Subcutaneous abdominal adipose tissue (tissue), 5 donors: ENCODE data around the gene CYBC1.

Experiments used
- H3K27ac ChIP-seq: one replicate; pipeline ENCODE4 v1.7.0; 2013; ENCODE audit warnings: low read depth, mild to moderate bottlenecking, inconsistent platforms, low read length, moderate library complexity
- H3K27me3 ChIP-seq, 5 donors: one replicate each; pipeline ENCODE4 v1.7.0; 2013; ENCODE audit warnings: low read length in 5 of 5, inconsistent platforms in 1 of 5; ENCODE audit not compliant: control insufficient read depth in 5 of 5, insufficient read depth in 4 of 5
- H3K36me3 ChIP-seq, 5 donors: one replicate each; pipeline ENCODE4 v1.7.0; 2013; ENCODE audit warnings: low read length in 5 of 5; ENCODE audit not compliant: control insufficient read depth in 5 of 5, insufficient read depth in 5 of 5
- H3K4me1 ChIP-seq, 5 donors: one replicate each; pipeline ENCODE4 v1.7.0; 2013; ENCODE audit warnings: low read length in 5 of 5, mild to moderate bottlenecking in 3 of 5, moderate library complexity in 1 of 5; ENCODE audit not compliant: control insufficient read depth in 5 of 5, insufficient read depth in 5 of 5
- H3K4me3 ChIP-seq, 5 donors: one replicate each; pipeline ENCODE4 v1.7.0; 2013; ENCODE audit warnings: low read length in 5 of 5, low read depth in 1 of 5
- H3K9ac ChIP-seq, 5 donors: one replicate each; pipeline ENCODE4 v1.7.0; 2013; ENCODE audit warnings: low read length in 5 of 5, mild to moderate bottlenecking in 4 of 5, moderate library complexity in 3 of 5
- H3K9me3 ChIP-seq, 5 donors: one replicate each; pipeline ENCODE4 v1.7.0; 2013; ENCODE audit warnings: low read length in 5 of 5; ENCODE audit not compliant: control insufficient read depth in 5 of 5
- donor health status: healthy.
- donor health status: healthy.
- donor health status: healthy.
- donor health status: healthy.
- donor health status: healthy.

The CYBC1 gene

DNA sequence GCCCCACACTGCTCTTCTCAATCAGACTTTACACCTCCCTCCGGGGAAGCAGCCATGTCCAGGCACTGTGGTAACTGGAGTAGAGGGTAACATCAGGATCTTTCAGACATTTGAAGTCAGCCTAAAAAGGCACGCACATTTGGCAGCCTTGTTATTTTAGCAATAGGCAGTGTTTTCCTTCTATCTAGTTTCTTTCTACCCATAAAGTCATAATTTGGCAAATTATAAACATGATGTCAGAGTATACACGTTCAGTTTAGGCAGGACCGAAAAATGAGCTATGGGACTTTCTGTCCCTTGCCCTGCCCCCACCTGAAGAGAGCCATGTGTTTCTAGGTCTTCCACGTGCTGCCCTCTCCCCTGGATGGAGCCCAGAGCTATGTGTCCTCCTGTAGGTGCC, 29.1 kb upstream of the CYBC1 start:
- Histone ChIP-seq H3K27ac (peak overlapping the region; percentile 90), H3K4me3 (no peak overlapping the region), H3K9ac (peak overlapping the region in 2 of 5 donors; percentile 21 to 48), H3K27me3 (no peaks in the 10 kb centered on the region), H3K4me1 (peaks cover 0 to 26% (median 25%) of the 10 kb centered on the region in 5 donors), H3K9me3 (no peaks in the 10 kb centered on the region), H3K36me3 (peaks cover 0 to 90% (median 68%) of the 10 kb centered on the region in 5 donors)

DNA sequence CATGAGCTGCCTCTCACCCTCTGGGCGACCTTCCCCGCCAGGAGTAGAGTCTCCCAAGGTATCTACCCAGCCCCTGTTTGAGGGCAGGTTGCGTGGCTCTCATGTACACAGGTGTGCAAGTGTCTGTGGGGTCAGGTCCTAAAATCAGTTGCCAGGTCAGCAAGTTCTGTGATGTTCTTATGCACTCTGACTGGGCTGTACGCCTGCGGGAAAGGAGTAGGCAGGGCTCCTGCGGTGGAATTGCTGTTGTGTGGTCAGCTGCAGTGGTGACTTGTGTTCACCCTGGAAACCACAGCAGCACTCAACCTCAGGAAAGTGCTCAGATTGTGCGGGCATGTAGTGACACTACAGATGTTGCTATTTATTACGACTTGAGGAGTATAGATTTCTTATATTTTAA, 27.4 kb upstream of the CYBC1 start:
- H3K36me3 ChIP-seq = peaks cover 0 to 77% (median 56%) of the 10 kb centered on the region in 5 donors

DNA sequence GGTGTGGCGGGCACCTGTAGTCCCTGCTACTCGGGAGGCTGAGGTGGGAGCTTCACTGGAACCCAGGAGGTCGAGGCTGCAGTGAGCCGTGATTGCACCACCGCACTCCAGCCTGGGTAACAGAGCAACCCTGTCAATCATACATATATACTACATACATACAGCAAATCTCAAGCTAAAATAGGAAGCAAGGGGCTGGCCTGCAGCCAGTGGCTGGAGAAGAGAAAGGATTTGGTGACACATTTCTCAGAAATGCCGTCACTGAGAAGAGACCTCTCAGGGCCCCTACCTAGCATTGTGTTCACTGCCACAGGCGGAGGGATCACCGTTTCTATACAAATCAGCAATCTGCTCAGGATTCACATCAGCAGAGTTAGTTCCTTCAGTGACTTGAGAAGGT, 24.9 kb upstream of the CYBC1 start:
- H3K9ac ChIP-seq = no peak overlapping the region
- no peak overlapping the region for H3K27ac ChIP-seq
- H3K4me1 ChIP-seq = peaks cover 0 to 35% (median 27%) of the 10 kb centered on the region in 5 donors
- H3K27me3 ChIP-seq = no peaks in the 10 kb centered on the region
- peaks cover 0 to 67% (median 46%) of the 10 kb centered on the region in 5 donors for H3K36me3 ChIP-seq
- H3K4me3 ChIP-seq = no peak overlapping the region
- no peaks in the 10 kb centered on the region for H3K9me3 ChIP-seq

More for the DNA sequence above, 27.4 kb upstream of the CYBC1 start:
- no peak overlapping the region for H3K4me3 ChIP-seq
- H3K9ac ChIP-seq = no peak overlapping the region
- no peak overlapping the region for H3K27ac ChIP-seq
- peaks cover 0 to 35% (median 28%) of the 10 kb centered on the region in 5 donors for H3K4me1 ChIP-seq
- H3K27me3 ChIP-seq = no peaks in the 10 kb centered on the region
- H3K9me3 ChIP-seq = no peaks in the 10 kb centered on the region

DNA sequence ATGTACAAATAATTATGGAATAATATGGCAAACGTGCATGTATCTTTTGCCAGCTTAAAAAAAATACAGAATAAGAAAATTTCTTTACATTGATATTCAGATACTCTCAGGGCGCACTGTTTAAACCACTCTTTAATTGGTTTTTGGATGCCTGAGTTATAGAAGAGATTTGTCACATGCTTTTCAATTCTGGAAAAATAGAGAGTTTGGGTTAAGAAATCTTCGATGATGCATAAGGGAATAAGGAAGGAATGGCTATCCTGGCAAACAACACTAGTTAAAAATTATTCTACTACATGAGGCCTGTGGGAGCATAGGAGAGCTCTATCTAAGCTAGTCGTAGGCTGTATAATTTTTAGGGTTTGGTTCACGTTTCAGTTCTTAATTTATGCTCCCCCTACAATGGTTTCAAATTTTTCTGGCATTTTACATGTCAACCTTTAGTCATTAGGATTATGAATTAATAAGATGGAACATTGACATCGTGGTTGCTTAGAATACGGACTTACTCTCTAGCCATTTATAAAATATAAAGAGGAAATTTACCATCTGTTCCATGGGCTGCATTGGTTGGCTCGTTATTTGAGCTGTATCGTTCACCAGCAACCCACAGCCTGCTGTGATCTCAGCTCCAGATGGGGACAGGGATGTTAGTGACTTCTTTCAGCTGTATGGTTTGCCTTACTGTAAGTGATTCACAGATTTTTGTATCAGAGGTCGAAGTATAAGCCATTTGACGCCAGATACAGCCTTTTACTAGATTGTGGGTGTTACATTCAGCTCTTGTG, 23.9 kb upstream of the CYBC1 start:
- Histone ChIP-seq H3K4me1 (peaks cover 0 to 24% (median 17%) of the 10 kb centered on the region in 5 donors), H3K4me3 (no peak overlapping the region), H3K27ac (no peak overlapping the region), H3K9me3 (no peaks in the 10 kb centered on the region), H3K36me3 (peaks cover 0 to 62% (median 41%) of the 10 kb centered on the region in 5 donors), H3K27me3 (no peaks in the 10 kb centered on the region), H3K9ac (no peak overlapping the region)

DNA sequence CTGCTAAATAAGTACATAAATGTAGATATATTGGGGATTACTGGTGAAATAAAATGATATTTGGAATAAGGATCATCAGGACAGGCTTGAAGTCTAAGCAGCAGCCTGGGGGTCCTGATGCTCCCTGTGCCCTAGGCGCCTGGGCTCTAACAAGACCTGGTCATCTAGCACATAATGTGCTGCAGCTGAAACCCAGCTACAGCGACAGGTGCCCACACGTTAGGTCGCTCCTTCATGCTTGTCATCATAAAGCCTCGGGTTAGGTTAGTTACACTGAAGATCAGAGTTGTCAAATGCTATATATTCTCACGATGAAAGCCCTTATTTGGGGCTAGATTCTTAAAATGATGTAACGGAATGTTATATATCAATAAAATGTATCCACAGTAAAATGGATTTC, 19.5 kb upstream of the CYBC1 start:
- H3K9me3 ChIP-seq = no peaks in the 10 kb centered on the region
- peaks cover 8 to 66% (median 46%) of the 10 kb centered on the region in 5 donors for H3K36me3 ChIP-seq
- peaks cover 0 to 13% (median 3%) of the 10 kb centered on the region in 5 donors for H3K4me1 ChIP-seq
- H3K9ac ChIP-seq = no peak overlapping the region
- H3K27ac ChIP-seq = no peak overlapping the region
- H3K4me3 ChIP-seq = no peak overlapping the region
- H3K27me3 ChIP-seq = no peaks in the 10 kb centered on the region

DNA sequence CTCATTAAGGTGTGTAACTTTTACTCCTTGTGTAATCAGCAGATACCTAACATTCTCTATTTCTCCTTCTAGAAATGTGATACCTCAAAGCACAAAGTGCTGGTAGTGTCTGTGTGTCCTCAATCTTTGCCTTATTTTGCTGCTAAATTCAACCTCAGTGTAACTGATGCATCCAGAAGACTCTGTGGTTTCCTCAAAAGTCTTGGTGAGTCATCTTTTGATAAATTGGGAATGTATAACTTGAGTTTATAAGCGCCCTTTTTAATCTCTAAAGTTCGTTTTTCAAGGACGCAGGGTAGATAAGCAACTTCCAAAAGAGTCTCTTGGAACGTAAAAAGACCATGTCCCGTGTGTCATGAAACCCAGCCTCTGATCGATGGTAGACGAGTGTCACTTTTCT, 18.1 kb upstream of the CYBC1 start:
- Histone ChIP-seq H3K4me1 (peaks cover 2 to 12% (median 4%) of the 10 kb centered on the region in 5 donors), H3K9ac (no peak overlapping the region), H3K27me3 (no peaks in the 10 kb centered on the region), H3K4me3 (no peak overlapping the region), H3K27ac (no peak overlapping the region), H3K9me3 (no peaks in the 10 kb centered on the region), H3K36me3 (peaks cover 8 to 72% (median 51%) of the 10 kb centered on the region in 5 donors)

DNA sequence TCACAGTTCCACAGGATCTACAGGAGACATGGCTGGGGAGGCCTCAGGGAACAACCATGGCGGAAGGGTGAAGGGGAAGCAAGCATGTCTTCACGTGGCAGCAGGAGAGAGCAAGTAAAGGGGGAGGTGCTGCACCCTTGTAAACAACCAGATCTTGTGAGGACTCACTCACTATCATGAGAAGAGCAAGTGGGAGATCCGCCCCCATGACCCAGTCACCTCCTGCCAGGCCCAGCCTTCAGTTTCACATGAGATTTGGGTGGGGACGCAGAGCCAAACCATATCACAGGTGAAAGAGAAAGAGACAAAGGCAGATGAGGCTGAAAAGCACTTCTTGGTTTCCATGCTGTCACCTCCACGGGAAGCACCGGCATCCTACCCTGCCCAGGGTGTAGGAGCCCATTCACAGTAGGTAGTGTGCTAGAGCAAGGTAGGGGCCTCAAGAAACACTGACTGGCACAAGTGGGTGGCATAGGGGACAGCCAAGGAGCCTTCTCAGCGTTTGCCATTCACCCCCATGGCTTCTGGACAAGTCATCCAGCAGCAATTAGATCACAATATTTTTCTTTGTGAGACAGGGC, 14.6 kb upstream of the CYBC1 start:
- Histone ChIP-seq H3K4me3 (no peak overlapping the region), H3K9me3 (no peaks in the 10 kb centered on the region), H3K27ac (no peak overlapping the region), H3K9ac (no peak overlapping the region), H3K27me3 (no peaks in the 10 kb centered on the region), H3K36me3 (peaks cover 8 to 92% (median 67%) of the 10 kb centered on the region in 5 donors), H3K4me1 (peaks cover 2 to 15% (median 6%) of the 10 kb centered on the region in 5 donors)

DNA sequence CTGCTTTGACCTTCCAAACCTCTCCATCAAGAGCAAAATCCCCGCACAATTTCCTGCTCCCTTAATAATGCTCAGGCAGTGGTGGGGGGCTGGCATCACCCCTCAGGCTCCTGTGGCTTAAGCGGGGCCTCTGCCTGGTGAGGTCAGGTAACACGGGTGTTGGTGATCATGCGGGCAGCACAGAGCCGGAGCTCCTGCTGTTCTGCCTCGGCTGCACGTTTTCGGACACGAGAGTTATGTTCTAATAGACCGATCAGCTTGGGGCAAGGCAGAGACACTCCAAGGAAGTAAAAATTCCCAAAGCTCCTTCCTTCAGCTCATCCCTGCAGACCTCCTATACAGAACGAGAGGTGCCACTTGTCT, 14.0 kb upstream of the CYBC1 start:
- H3K27ac ChIP-seq = no peak overlapping the region
- H3K9me3 ChIP-seq = no peaks in the 10 kb centered on the region
- H3K4me1 ChIP-seq = peaks cover 2 to 18% (median 10%) of the 10 kb centered on the region in 5 donors
- H3K4me3 ChIP-seq = no peak overlapping the region
- no peak overlapping the region for H3K9ac ChIP-seq
- H3K27me3 ChIP-seq = no peaks in the 10 kb centered on the region
- H3K36me3 ChIP-seq = peaks cover 8 to 91% (median 65%) of the 10 kb centered on the region in 5 donors

DNA sequence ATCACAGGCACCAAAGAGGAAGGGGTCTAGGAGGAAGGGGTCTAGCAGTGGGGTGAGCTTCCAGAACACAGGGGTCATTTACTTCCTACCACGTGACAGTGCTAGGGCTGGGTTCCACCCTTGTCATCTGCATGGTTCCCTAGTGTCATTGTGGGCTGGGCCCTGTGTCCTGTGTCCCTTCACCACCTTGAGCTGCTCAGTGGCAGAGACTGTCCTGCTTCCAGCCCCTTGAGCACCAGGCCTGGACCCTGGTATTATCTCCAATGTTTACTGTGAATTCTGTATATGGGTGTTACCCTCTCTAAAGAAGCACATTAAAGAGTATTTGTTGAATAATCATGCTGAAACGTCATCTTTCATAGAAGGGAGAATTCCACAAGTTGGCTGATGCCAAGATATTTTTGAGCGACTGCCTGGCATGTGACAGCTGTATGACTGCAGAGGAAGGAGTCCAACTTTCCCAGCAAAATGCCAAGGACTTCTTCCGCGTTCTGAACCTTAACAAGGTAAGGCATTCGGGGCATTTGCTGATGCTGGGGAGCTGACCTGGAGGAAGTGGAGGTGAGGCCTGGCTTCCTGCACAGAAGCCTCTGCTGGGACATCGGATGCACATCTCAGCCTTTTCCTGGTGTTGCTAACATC, 13.5 kb upstream of the CYBC1 start:
- Histone ChIP-seq H3K27ac (peak overlapping the region; percentile 44), H3K9ac (no peak overlapping the region), H3K9me3 (no peaks in the 10 kb centered on the region), H3K4me3 (no peak overlapping the region), H3K36me3 (peaks cover 8 to 86% (median 61%) of the 10 kb centered on the region in 5 donors), H3K27me3 (no peaks in the 10 kb centered on the region), H3K4me1 (peaks cover 2 to 23% (median 15%) of the 10 kb centered on the region in 5 donors)

DNA sequence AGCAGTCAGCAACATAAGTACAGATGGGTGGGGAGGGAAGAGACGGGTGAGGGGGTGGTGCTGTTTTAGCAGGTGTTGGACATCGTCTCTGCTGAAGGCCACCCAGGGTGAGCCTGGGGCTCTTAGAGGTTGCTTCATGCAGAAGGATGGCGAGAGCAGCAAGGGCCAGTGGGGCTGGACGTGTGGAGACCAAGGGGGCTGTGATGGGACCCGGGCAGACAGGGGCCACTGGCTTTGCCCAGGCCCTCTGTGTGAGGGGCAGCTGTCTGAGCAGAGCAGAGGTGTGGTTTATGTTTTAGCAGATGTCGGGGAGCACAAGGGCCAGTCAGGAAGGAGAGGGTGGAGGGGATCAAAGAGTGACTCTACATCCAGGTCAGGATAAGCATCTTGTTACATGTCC, 12.8 kb upstream of the CYBC1 start:
- Histone ChIP-seq H3K36me3 (peaks cover 3 to 80% (median 55%) of the 10 kb centered on the region in 5 donors), H3K4me1 (peaks cover 2 to 25% (median 18%) of the 10 kb centered on the region in 5 donors), H3K9me3 (no peaks in the 10 kb centered on the region), H3K27me3 (no peaks in the 10 kb centered on the region), H3K4me3 (no peak overlapping the region), H3K9ac (no peak overlapping the region), H3K27ac (peak overlapping the region; percentile 44)
